ENCODE results near the gene KHDC1. TPM values are rescaled to one million over a fixed set of nuclear protein-coding genes. Genes with fewer than 3 reads are reported as not detected.
"Not testable (repeated sequence)": the region's sequence is repeated elsewhere in the genome, so short reads cannot be mapped to it uniquely, and the experiment has no call there.

The KHDC1 gene
- total RNA-seq, 1 donor from 2014 or later: 10.2 TPM

GRCh38 chr6:73258721-73259120 is 4.3 kb downstream of the KHDC1 start:
- Mint-ChIP-seq H3K4me3 (no peak overlapping the region), H3K36me3 (no peaks in the 10 kb centered on the region), H3K27ac (no peak overlapping the region), H3K9me3 (no peaks in the 10 kb centered on the region), H3K27me3 (ENCODE audit: low read depth) (no peaks in the 10 kb centered on the region), H3K4me1 (peaks cover 9% of the 10 kb centered on the region)
- no peak for TF ChIP-seq CTCF (IDR thresholded peaks at IDR 0.05; ENCODE audit: unreplicated experiment)
- no peak for DNase-seq (ENCODE audit: low spot score in 2 of 2, unreplicated experiment in 2 of 2)

GRCh38 chr6:73254323-73254722 is 8.7 kb downstream of the KHDC1 start:
- H3K4me1 Mint-ChIP-seq; H3K4me3 Mint-ChIP-seq; DNase-seq (ENCODE audit: low spot score in 2 of 2, unreplicated experiment in 2 of 2); H3K36me3 Mint-ChIP-seq; H3K27ac Mint-ChIP-seq; H3K9me3 Mint-ChIP-seq; H3K27me3 Mint-ChIP-seq (ENCODE audit: low read depth): not testable (repeated sequence)

GRCh38 chr6:73252703-73253102 is 10.3 kb downstream of the KHDC1 start:
- Mint-ChIP-seq H3K4me3 (no peak overlapping the region), H3K4me1 (no peaks in the 10 kb centered on the region), H3K9me3 (no peaks in the 10 kb centered on the region), H3K27ac (no peak overlapping the region), H3K27me3 (ENCODE audit: low read depth) (no peaks in the 10 kb centered on the region), H3K36me3 (no peaks in the 10 kb centered on the region)
- TF ChIP-seq CTCF (IDR thresholded peaks at IDR 0.05; ENCODE audit: unreplicated experiment): no peak
- no peak for DNase-seq (ENCODE audit: low spot score in 2 of 2, unreplicated experiment in 2 of 2)

GRCh38 chr6:73250016-73250415 is 13.0 kb downstream of the KHDC1 start:
- Mint-ChIP-seq H3K9me3 (no peaks in the 10 kb centered on the region), H3K27ac (no peak overlapping the region), H3K27me3 (ENCODE audit: low read depth) (peaks cover 4% of the 10 kb centered on the region), H3K4me3 (no peak overlapping the region), H3K36me3 (no peaks in the 10 kb centered on the region), H3K4me1 (no peaks in the 10 kb centered on the region)
- DNase-seq (ENCODE audit: low spot score in 2 of 2, unreplicated experiment in 2 of 2): no peak
- no peak for TF ChIP-seq CTCF (IDR thresholded peaks at IDR 0.05; ENCODE audit: unreplicated experiment)

GRCh38 chr6:73248192-73248903 is 14.6 kb downstream of the KHDC1 start:
- H3K4me1 Mint-ChIP-seq: no peaks in the 10 kb centered on the region
- H3K36me3 Mint-ChIP-seq: no peaks in the 10 kb centered on the region
- no peaks in the 10 kb centered on the region for H3K9me3 Mint-ChIP-seq
- TF ChIP-seq CTCF (IDR thresholded peaks at IDR 0.05; ENCODE audit: unreplicated experiment): no peak
- DNase-seq (ENCODE audit: low spot score in 2 of 2, unreplicated experiment in 2 of 2): no peak
- no peak overlapping the region for H3K27ac Mint-ChIP-seq
- peaks cover 5% of the 10 kb centered on the region for H3K27me3 Mint-ChIP-seq (ENCODE audit: low read depth)
- H3K4me3 Mint-ChIP-seq: no peak overlapping the region

- no peak for DNase-seq (ENCODE audit: low spot score in 2 of 2, unreplicated experiment in 2 of 2)
- H3K36me3 Mint-ChIP-seq: no peaks in the 10 kb centered on the region
- no peaks in the 10 kb centered on the region for H3K4me1 Mint-ChIP-seq
- no peak overlapping the region for H3K4me3 Mint-ChIP-seq
- no peaks in the 10 kb centered on the region for H3K9me3 Mint-ChIP-seq
- no peak for TF ChIP-seq CTCF (IDR thresholded peaks at IDR 0.05; ENCODE audit: unreplicated experiment)
- H3K27ac Mint-ChIP-seq: no peak overlapping the region
- H3K27me3 Mint-ChIP-seq (ENCODE audit: low read depth): peaks cover 5% of the 10 kb centered on the region
These were observed 21.0 kb downstream of the KHDC1 start for GRCh38 chr6:73242001-73242400.
